ENCODE measurements around the gene RELL2. TPM values are rescaled to one million over a fixed set of nuclear protein-coding genes. Genes with fewer than 3 reads are reported as not detected.

RELL2 gene
- total RNA-seq, 1 experiment from 2014 or later = 8.7 TPM

DNA sequence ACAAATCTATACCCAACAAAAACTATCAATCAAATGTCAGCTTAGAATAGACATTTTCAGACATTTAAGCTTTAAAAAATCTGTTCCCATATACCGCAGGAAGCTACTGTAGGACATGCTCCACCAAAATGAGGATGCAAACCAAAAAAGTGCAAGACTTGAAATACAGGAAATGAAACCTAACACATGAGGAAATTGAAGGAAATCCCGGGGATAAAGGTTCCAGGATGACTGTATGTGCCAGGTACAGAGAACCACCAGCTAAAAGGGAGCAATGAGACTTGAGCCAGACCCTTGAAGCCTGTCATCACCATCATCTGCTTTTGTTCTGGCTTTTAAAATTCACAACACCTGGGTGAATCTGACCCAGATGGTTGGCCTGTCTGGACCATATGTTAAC is 39.4 kb upstream of the RELL2 start:
- DNase-seq (ENCODE audit: low read depth, low spot score) (no peak), ATAC-seq (no peak)
- Histone ChIP-seq H3K4me3 (replicated peaks in 1 of 2; ENCODE audit: low read depth in 1 of 2, low read length in 2 of 2) (no peak overlapping the region), H3K79me2 (ENCODE audit: insufficient read depth, low read length) (peaks cover 97% of the 10 kb centered on the region), H3K4me2 (ENCODE audit: low read length) (no peak overlapping the region), H3K9ac (ENCODE audit: low read length) (no peak overlapping the region), H3K27me3 (ENCODE audit: insufficient read depth, low read length) (no peaks in the 10 kb centered on the region), H3K9me2 (ENCODE audit: insufficient read depth) (no peaks in the 10 kb centered on the region), H3K4me1 (ENCODE audit: control insufficient read depth in 1 of 2, insufficient read depth in 2 of 2, low read length in 2 of 2) (0 out of 4 replicates have a peak, but pooled peaks cover 0 to 5% of the 10 kb centered on the region in 2 experiments), H4K20me1 (ENCODE audit: insufficient read depth) (peaks cover 17% of the 10 kb centered on the region; the same call in 1 of the 2 replicates), H3K36me3 (ENCODE audit: control insufficient read depth in 1 of 2, insufficient read depth in 2 of 2, low read length in 2 of 2) (no peaks in the 10 kb centered on the region), H3K27ac (ENCODE audit: low read depth, low read length) (no peak overlapping the region), H2AFZ (ENCODE audit: low read depth, low read length, poor library complexity, severe bottlenecking) (no peak overlapping the region), H3K9me3 (ENCODE audit: control insufficient read depth in 1 of 2, insufficient read depth in 1 of 2, low read depth in 1 of 2, low read length in 2 of 2) (no peaks in the 10 kb centered on the region)
- POLR2A ChIA-PET = no interaction called here
- CTCF ChIA-PET = interaction anchor here (1.3 to 2.7 kb wide), 2 partner anchors 22 to 34 kb away, joined by 3 to 16 read pairs; partner anchors contain the start of gene DIAPH1
- RAD21 ChIA-PET (ENCODE audit: low non-redundant PET in 1 of 2, low total read pairs in 2 of 2, uncharacterized antibody in 2 of 2, unreplicated experiment in 2 of 2) = no interaction called here
- no TSS peak for BruUV-seq (replicated peaks)
- no peak for TF ChIP-seq FOSL1 (IDR thresholded peaks at IDR 0.05; ENCODE audit: low read depth)
- no peak for TF ChIP-seq ZNF274 (IDR thresholded peaks at IDR 0.05; ENCODE audit: low read depth, low read length)
- TF ChIP-seq CEBPB (IDR thresholded peaks at IDR 0.05; ENCODE audit: low read depth) = no peak
- TF ChIP-seq ATF3 (IDR thresholded peaks at IDR 0.05) = no peak
- no peak for TF ChIP-seq EZH2phosphoT487 (IDR thresholded peaks at IDR 0.05; ENCODE audit: borderline replicate concordance)
- intact Hi-C loops (cut with micrococcal nuclease) = no loop called here

GRCh38 chr5:141597814-141598213 is 39.0 kb upstream of the RELL2 start:
- Histone ChIP-seq H2AFZ (ENCODE audit: low read depth, low read length, poor library complexity, severe bottlenecking) (no peak overlapping the region), H3K9ac (ENCODE audit: low read length) (no peak overlapping the region), H3K4me1 (ENCODE audit: control insufficient read depth in 1 of 2, insufficient read depth in 2 of 2, low read length in 2 of 2) (0 out of 4 replicates have a peak, but pooled peaks cover 0 to 5% of the 10 kb centered on the region in 2 experiments), H3K27ac (ENCODE audit: low read depth, low read length) (no peak overlapping the region), H3K27me3 (ENCODE audit: insufficient read depth, low read length) (no peaks in the 10 kb centered on the region), H3K9me2 (ENCODE audit: insufficient read depth) (no peaks in the 10 kb centered on the region), H3K36me3 (ENCODE audit: control insufficient read depth in 1 of 2, insufficient read depth in 2 of 2, low read length in 2 of 2) (no peaks in the 10 kb centered on the region), H3K4me3 (replicated peaks in 1 of 2; ENCODE audit: low read depth in 1 of 2, low read length in 2 of 2) (no peak overlapping the region), H3K79me2 (ENCODE audit: insufficient read depth, low read length) (peaks cover 97% of the 10 kb centered on the region), H4K20me1 (ENCODE audit: insufficient read depth) (peaks cover 15% of the 10 kb centered on the region; the same call in 1 of the 2 replicates), H3K4me2 (ENCODE audit: low read length) (no peak overlapping the region), H3K9me3 (ENCODE audit: control insufficient read depth in 1 of 2, insufficient read depth in 1 of 2, low read depth in 1 of 2, low read length in 2 of 2) (no peaks in the 10 kb centered on the region)
- ATAC-seq (no peak), DNase-seq (ENCODE audit: low read depth, low spot score) (no peak)
- CTCF ChIA-PET = interaction anchor here (1.3 to 2.7 kb wide), 2 partner anchors 21 to 34 kb away, joined by 3 to 16 read pairs; partner anchors contain the start of gene DIAPH1
- no TSS peak for BruUV-seq (replicated peaks)
- intact Hi-C loops (cut with micrococcal nuclease) = no loop called here
- POLR2A ChIA-PET = no interaction called here
- RAD21 ChIA-PET (ENCODE audit: low non-redundant PET in 1 of 2, low total read pairs in 2 of 2, uncharacterized antibody in 2 of 2, unreplicated experiment in 2 of 2) = no interaction called here
- TF ChIP-seq CTCF (IDR thresholded peaks at IDR 0.05 in 2 of 3, conservative IDR thresholded peaks at IDR 0.05 in 1 of 3; ENCODE audit: borderline replicate concordance in 1 of 3, insufficient read depth in 1 of 3, low read depth in 2 of 3, low read length in 2 of 3) = no peak
- TF ChIP-seq YY1 (IDR thresholded peaks at IDR 0.05; ENCODE audit: extremely low read depth, insufficient replicate concordance, low read depth, low read length) = no peak
- TF ChIP-seq REST (IDR thresholded peaks at IDR 0.05; ENCODE audit: low read depth) = no peak
- no peak for TF ChIP-seq EGR1 (IDR thresholded peaks at IDR 0.05; ENCODE audit: low read depth)
- TF ChIP-seq CEBPB (IDR thresholded peaks at IDR 0.05; ENCODE audit: low read depth) = no peak
- TF ChIP-seq CBX3 (IDR thresholded peaks at IDR 0.05; ENCODE audit: low read depth) = no peak
- TF ChIP-seq ELF1 (IDR thresholded peaks at IDR 0.05; ENCODE audit: borderline replicate concordance, low read depth) = no peak
- no peak for TF ChIP-seq SP1 (IDR thresholded peaks at IDR 0.05; ENCODE audit: low read depth)
- TF ChIP-seq MAX (IDR thresholded peaks at IDR 0.05) = no peak
- no peak for TF ChIP-seq TCF7L2 (IDR thresholded peaks at IDR 0.05; ENCODE audit: borderline replicate concordance, extremely low read depth, insufficient read depth, insufficient read length)
- no peak for TF ChIP-seq SRF (IDR thresholded peaks at IDR 0.05; ENCODE audit: low read depth)

Measured in HCT116 (cell line).